ENCODE results near the gene ADAMTSL2.
A peak's percentile ranks its signal among the peaks of the same experiment; 100 is the strongest.

The ADAMTSL2 gene

GRCh38 chr9:133609311-133610098 is 75.0 kb downstream of the ADAMTSL2 start, which contains the start of gene FAM163B:
Gene FAM163B, minus strand, starts transcription at chr9:133609389. Its CDS starts 29,166 bp downstream, at chr9:133580223.
- DNase-seq = peak; percentile 11

GRCh38 chr9:133610845-133611244 is 76.3 kb downstream of the ADAMTSL2 start:
- DNase-seq = no peak

GRCh38 chr9:133612051-133612450 is 77.5 kb downstream of the ADAMTSL2 start:
- DNase-seq = no peak

- DNase-seq = no peak
Observed at GRCh38 chr9:133612816-133613215, 78.3 kb downstream of the ADAMTSL2 start.

GRCh38 chr9:133613432-133613831 is 78.9 kb downstream of the ADAMTSL2 start:
- no peak for DNase-seq

- no peak for DNase-seq
Observed at GRCh38 chr9:133614056-133614455, 79.6 kb downstream of the ADAMTSL2 start.

GRCh38 chr9:133614678-133615077 is 80.2 kb downstream of the ADAMTSL2 start:
- no peak for DNase-seq

- DNase-seq = no peak
Observed at GRCh38 chr9:133615186-133615585, 80.7 kb downstream of the ADAMTSL2 start.

GRCh38 chr9:133615606-133616188 is 81.2 kb downstream of the ADAMTSL2 start:
- DNase-seq = no peak

GRCh38 chr9:133616643-133617405 is 82.3 kb downstream of the ADAMTSL2 start:
- no peak for DNase-seq

- no peak for DNase-seq
Observed at GRCh38 chr9:133618726-133619125, 84.2 kb downstream of the ADAMTSL2 start.

- no peak for DNase-seq
Observed at GRCh38 chr9:133619791-133620190, 85.3 kb downstream of the ADAMTSL2 start.

GRCh38 chr9:133621725-133622267 is 87.3 kb downstream of the ADAMTSL2 start:
- DNase-seq = no peak

- no peak for DNase-seq
Observed at GRCh38 chr9:133622555-133622954, 88.1 kb downstream of the ADAMTSL2 start.
